ENCODE measurements around the gene UQCC3. TPM values are rescaled to one million over a fixed set of nuclear protein-coding genes. Genes with fewer than 3 reads are reported as not detected.

Gene UQCC3
- total RNA-seq, 4 donors from 2014 or later = 0.51 to 6.6 (median 3.4) TPM

GRCh38 chr11:62645671-62645945 lies 25.9 kb upstream of the UQCC3 start:
- peak overlapping the region; percentile 86 to 92 for H3K27ac ChIP-seq
- intact Hi-C loops (cut with DNase I; ENCODE audit: low total_unique reads) = no loop called here
- H3K4me3 ChIP-seq = peak overlapping the region; percentile 71 to 91
- no peak for DNase-seq
- H3K4me1 ChIP-seq = peaks cover 5 to 14% of the 10 kb centered on the region in 2 donors
- no peaks in the 10 kb centered on the region for H3K27me3 ChIP-seq
- H3K36me3 ChIP-seq = no peaks in the 10 kb centered on the region
- H3K9me3 ChIP-seq = no peaks in the 10 kb centered on the region
- no peak for TF ChIP-seq POLR2A (IDR thresholded peaks at IDR 0.05)
- TF ChIP-seq CTCF (IDR thresholded peaks at IDR 0.05) = no peak

GRCh38 chr11:62645946-62646824 lies 25.3 kb upstream of the UQCC3 start, which contains the start of gene GANAB:
Gene GANAB, minus strand, starts transcription at chr11:62646613. Its CDS starts 14 bp downstream, at chr11:62646599.
- peak within 1 kb of the TSS; percentile 86 to 92 for H3K27ac ChIP-seq
- TF ChIP-seq POLR2A (IDR thresholded peaks at IDR 0.05) (peak; percentile 51 to 75), CTCF (IDR thresholded peaks at IDR 0.05) (no peak)
- H3K36me3 ChIP-seq = no peaks in the 10 kb centered on the region
- H3K4me3 ChIP-seq = peak within 1 kb of the TSS; percentile 71 to 91
- no peaks in the 10 kb centered on the region for H3K9me3 ChIP-seq
- intact Hi-C loops (cut with DNase I; ENCODE audit: low total_unique reads) = no loop called here
- H3K27me3 ChIP-seq = no peaks in the 10 kb centered on the region
- peaks cover 5 to 14% of the 10 kb centered on the region in 2 donors for H3K4me1 ChIP-seq
- DNase-seq = peak; percentile 99

GRCh38 chr11:62646825-62647608 lies 24.5 kb upstream of the UQCC3 start:
- intact Hi-C loops (cut with DNase I; ENCODE audit: low total_unique reads) = no loop called here
- Histone ChIP-seq H3K36me3 (no peaks in the 10 kb centered on the region), H3K4me3 (peak overlapping the region in 1 of 2 donors; percentile 91), H3K27me3 (no peaks in the 10 kb centered on the region), H3K4me1 (peaks cover 5 to 14% of the 10 kb centered on the region in 2 donors), H3K27ac (no peak overlapping the region), H3K9me3 (no peaks in the 10 kb centered on the region)
- TF ChIP-seq POLR2A (IDR thresholded peaks at IDR 0.05) (no peak), CTCF (IDR thresholded peaks at IDR 0.05) (no peak)
- no peak for DNase-seq

GRCh38 chr11:62647609-62648005 lies 23.9 kb upstream of the UQCC3 start:
- Histone ChIP-seq H3K27me3 (no peaks in the 10 kb centered on the region), H3K4me1 (peaks cover 5 to 14% of the 10 kb centered on the region in 2 donors), H3K27ac (no peak overlapping the region), H3K36me3 (no peaks in the 10 kb centered on the region), H3K9me3 (no peaks in the 10 kb centered on the region), H3K4me3 (no peak overlapping the region)
- DNase-seq = no peak
- no peak for TF ChIP-seq POLR2A (IDR thresholded peaks at IDR 0.05)
- no peak for TF ChIP-seq CTCF (IDR thresholded peaks at IDR 0.05)
- intact Hi-C loops (cut with DNase I; ENCODE audit: low total_unique reads) = no loop called here
